T-cell (primary cell): ENCODE data around the gene ATP6V1G2. TPM values are rescaled to one million over a fixed set of nuclear protein-coding genes. Genes with fewer than 3 reads are reported as not detected.
A peak's percentile ranks its signal among the peaks of the same experiment; 100 is the strongest.
"Not testable (repeated sequence)": the region's sequence is repeated elsewhere in the genome, so short reads cannot be mapped to it uniquely, and the experiment has no call there.

Experiments
- ATAC-seq, 4 experiments: fragments of 200-7000 bp in 3 of 4; fragments of 150-1000 bp in 1 of 4; cut with Tn5 transposase; replicated peaks in 1 of 4; 1 replicate in 3 of 4; 2 replicates in 1 of 4; pipeline ENCODE4 v1.10.0; 2021; ENCODE audit warnings: moderate library complexity in 3 of 4, mild to moderate bottlenecking in 2 of 4, moderate number of reproducible peaks in 1 of 4
- CTCF ChIA-PET, 2 donors: fragments of 300-600 bp; sonication (Branson Sonifier 250); formaldehyde crosslinking; loops; one replicate each; lab custom pipeline; 2022; ENCODE audit warnings: antibody characterized with exemption in 2 of 2; lab: Charles Lee
- POLR2A ChIA-PET, 2 donors: fragments of 300-600 bp; sonication (Branson Sonifier 250); formaldehyde crosslinking; loops; one replicate each; lab custom pipeline; 2022; ENCODE audit warnings: antibody characterized with exemption in 2 of 2; lab: Charles Lee
- DNase-seq, 35 experiments: peaks; one replicate each; pipeline versions ENCODE4 v3.0.0 to v3.0.0-alpha.2; 2013 to 2023
- H3K27ac ChIP-seq: one replicate; pipeline ENCODE4 v1.5.1; 2013; ENCODE audit warnings: low read length
- H3K27me3 ChIP-seq, 2 experiments: replicated peaks in 1 of 2; 1 replicate in 1 of 2; 2 replicates in 1 of 2; pipeline versions ENCODE4 v1.6.1 to v1.7.0; 2013; ENCODE audit warnings: low read length in 1 of 2, mixed read lengths in 1 of 2; ENCODE audit not compliant: control insufficient read depth in 2 of 2, insufficient read depth in 2 of 2; ENCODE audit errors: extremely low read depth in 1 of 2
- H3K36me3 ChIP-seq, 2 donors: 1 replicate in 1 of 2; 2 replicates in 1 of 2; pipeline versions ENCODE4 v1.6.1 to v1.7.0; 2013; ENCODE audit warnings: low read length in 1 of 2; ENCODE audit not compliant: control insufficient read depth in 2 of 2, insufficient read depth in 1 of 2; ENCODE audit errors: extremely low read depth in 1 of 2
- H3K4me1 ChIP-seq, 2 experiments: 1 replicate in 1 of 2; 2 replicates in 1 of 2; pipeline versions ENCODE4 v1.6.1 to v1.7.0; 2013; ENCODE audit warnings: low read length in 2 of 2, mixed read lengths in 1 of 2; ENCODE audit not compliant: insufficient read depth in 2 of 2, control insufficient read depth in 1 of 2; ENCODE audit errors: extremely low read depth in 1 of 2
- H3K4me3 ChIP-seq, 2 donors: 1 replicate in 1 of 2; 2 replicates in 1 of 2; pipeline versions ENCODE4 v1.5.1 to v1.7.0; 2013; ENCODE audit warnings: mild to moderate bottlenecking in 2 of 2, low read length in 1 of 2, moderate library complexity in 1 of 2; ENCODE audit not compliant: control insufficient read depth in 1 of 2; ENCODE audit errors: extremely low read depth in 1 of 2
- H3K9me3 ChIP-seq: 2 replicates; pipeline ENCODE4 v1.7.0; 2013
- H3K27ac Mint-ChIP-seq, 2 donors: one replicate each; pipeline ENCODE4 v1.8.0; 2020 to 2021; ENCODE audit warnings: mild to moderate bottlenecking in 2 of 2, mixed read lengths in 2 of 2
- H3K27me3 Mint-ChIP-seq, 2 donors: one replicate each; pipeline ENCODE4 v1.8.0; 2021 to 2022; ENCODE audit warnings: mixed read lengths in 2 of 2
- H3K36me3 Mint-ChIP-seq: one replicate; pipeline ENCODE4 v1.8.0; 2021; ENCODE audit warnings: mixed read lengths
- H3K4me1 Mint-ChIP-seq, 3 donors: one replicate each; pipeline ENCODE4 v1.8.0; 2020 to 2022; ENCODE audit warnings: mixed read lengths in 3 of 3, mild to moderate bottlenecking in 1 of 3
- H3K4me3 Mint-ChIP-seq, 3 donors: one replicate each; pipeline ENCODE4 v1.8.0; 2020 to 2022; ENCODE audit warnings: mild to moderate bottlenecking in 3 of 3, mixed read lengths in 3 of 3, moderate library complexity in 3 of 3
- H3K9me3 Mint-ChIP-seq, 3 donors: one replicate each; pipeline ENCODE4 v1.8.0; 2020 to 2022; ENCODE audit warnings: mixed read lengths in 3 of 3
- WGBS: methylation state at CpG from one replicate; pipeline ENCODE4 v1.1.5; 2013; ENCODE audit warnings: missing lambda C conversion rate; ENCODE audit not compliant: insufficient coverage; 5-methylcytosine and 5-hydroxymethylcytosine counted together
- total RNA-seq, 35 experiments: library from RNA in 6 of 35; stranded (reverse) in 6 of 35; fragments of 120-200 nt in 1 of 35; gene quantifications; one replicate each; pipeline versions ENCODE4 v1.2.1 to v1.2.4 and lab custom pipeline; 2013 to 2026

ATP6V1G2 gene
- 1 to 10 TPM; 3.1 to 5.7 (median 4.1) TPM for total RNA-seq
- total RNA-seq (2013): 2.8 TPM
- 0.12 to 3.2 (median 1.1) reads per million in 29 experiments for total RNA-seq (lab: John Stamatoyannopoulos, UW)

- Mint-ChIP-seq H3K36me3 (no peaks in the 10 kb centered on the region), H3K27me3 (no peaks in the 10 kb centered on the region), H3K27ac (peak within 1 kb of the TSS; percentile 88 to 92), H3K4me1 (peaks cover 42 to 44% (median 42%) of the 10 kb centered on the region in 3 donors), H3K4me3 (peak within 1 kb of the TSS; percentile 84 to 88 (median 88)), H3K9me3 (no peaks in the 10 kb centered on the region)
- CTCF ChIA-PET: interaction anchor here (0.7 to 7.0 kb wide), 5 partner anchors 29 to 284 kb away, joined by 3 to 244 read pairs (median 6); partner anchors contain the start of genes NCR3 (in 1 of the 2) and TNF (in 1 of the 2)
- Histone ChIP-seq H3K9me3 (no peaks in the 10 kb centered on the region), H3K27ac (peak within 1 kb of the TSS; percentile 82), H3K27me3 (no peaks in the 10 kb centered on the region), H3K4me1 (peaks cover 13 to 40% of the 10 kb centered on the region in 2 experiments), H3K4me3 (peak within 1 kb of the TSS; percentile 46 to 49), H3K36me3 (peaks cover 0 to 8% of the 10 kb centered on the region in 2 donors)
- POLR2A ChIA-PET: interaction anchor here in 1 of 2 donors (0.7 kb wide), 1 partner anchor 27 kb away, joined by 7 read pairs; no protein-coding TSS in a partner anchor
- DNase-seq: peak; percentile 61 to 87 (median 74)
- WGBS: 17% methylated on average over 7 of the region's 11 CpGs
- ATAC-seq: peak; percentile 47 to 52 (median 50)
These were observed at the start of gene ATP6V1G2 for GRCh38 chr6:31546339-31546957. Gene ATP6V1G2, minus strand, starts transcription at chr6:31546608. Its CDS starts 49 bp downstream, at chr6:31546559.

DNA sequence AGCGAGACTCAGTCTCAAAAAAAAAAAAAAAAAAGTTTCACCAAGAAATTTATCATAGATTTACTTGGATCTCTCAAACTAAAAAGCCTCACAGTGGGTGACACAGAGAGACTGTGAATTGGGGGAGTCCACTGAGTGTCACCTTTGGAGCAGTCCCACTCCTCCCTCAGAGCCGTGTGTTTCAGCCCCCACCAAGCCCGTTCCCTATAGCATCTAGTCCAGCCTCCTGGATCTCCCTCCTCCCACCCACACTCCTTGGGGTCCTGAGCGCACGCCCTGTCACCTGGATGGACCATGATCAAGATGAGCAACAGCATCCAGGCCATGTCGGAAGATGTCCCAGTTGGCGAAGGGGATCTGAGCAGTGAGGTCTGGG is 46.0 kb upstream of the ATP6V1G2 start:
- CTCF ChIA-PET: interaction anchor here (0.6 to 8.7 kb wide), 9 partner anchors 9 to 238 kb away, joined by 3 to 244 read pairs (median 4); partner anchors contain the start of genes ATP6V1G2 (in 1 of the 2), LST1 (in 1 of the 2), LTB (in 1 of the 2) and NFKBIL1 (in 1 of the 2)
- no peaks in the 10 kb centered on the region for H3K9me3 ChIP-seq
- H3K27ac Mint-ChIP-seq: peak overlapping the region; percentile 91 to 93
- no peaks in the 10 kb centered on the region for H3K27me3 Mint-ChIP-seq
- POLR2A ChIA-PET: interaction anchor here in 1 of 2 donors (1.3 kb wide), 1 partner anchor 18 kb away, joined by 6 read pairs; the partner anchor contains the start of gene TNF
- H3K36me3 Mint-ChIP-seq: no peaks in the 10 kb centered on the region
- no peak for DNase-seq
- peak; percentile 2 to 23 (median 6) for ATAC-seq
- H3K9me3 Mint-ChIP-seq: no peaks in the 10 kb centered on the region
- H3K4me1 Mint-ChIP-seq: peaks cover 59 to 78% (median 70%) of the 10 kb centered on the region in 3 donors
- peak overlapping the region; percentile 51 to 66 (median 58) for H3K4me3 Mint-ChIP-seq
- no peaks in the 10 kb centered on the region for H3K27me3 ChIP-seq
- no peaks in the 10 kb centered on the region for H3K36me3 ChIP-seq
- WGBS: no CpG with 5 or more reads among the region's 7 CpGs
- H3K4me1 ChIP-seq: peaks cover 34 to 78% of the 10 kb centered on the region in 2 experiments
- H3K4me3 ChIP-seq: peak overlapping the region in 1 of 2 donors; percentile 42
- peak overlapping the region; percentile 60 for H3K27ac ChIP-seq

DNA sequence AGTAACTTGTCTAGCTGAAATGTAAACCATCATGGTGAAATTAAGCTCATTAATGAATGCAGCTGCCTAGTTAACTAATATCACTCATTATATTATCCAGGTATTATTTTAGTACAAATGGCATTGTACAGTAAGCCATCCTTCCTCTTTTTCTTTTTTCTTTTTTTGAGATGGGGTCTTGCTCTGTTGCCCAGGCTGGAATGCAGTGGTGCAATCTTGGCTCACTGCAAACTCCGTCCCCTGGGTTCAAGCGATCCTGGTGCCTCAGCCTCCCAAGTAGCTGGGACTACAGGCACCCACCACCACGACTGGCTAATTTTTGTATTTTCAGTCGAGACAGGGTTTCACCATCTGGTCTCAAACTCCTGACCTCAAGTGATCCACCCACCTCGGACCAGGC is 44.3 kb upstream of the ATP6V1G2 start:
- H3K36me3 ChIP-seq, H3K27ac ChIP-seq, H3K9me3 Mint-ChIP-seq, H3K27me3 Mint-ChIP-seq, H3K4me3 Mint-ChIP-seq, H3K27me3 ChIP-seq, H3K4me3 ChIP-seq, DNase-seq, POLR2A ChIA-PET, H3K36me3 Mint-ChIP-seq, H3K9me3 ChIP-seq, ATAC-seq: not testable (repeated sequence)
- peaks cover 42 to 78% of the 10 kb centered on the region in 2 experiments for H3K4me1 ChIP-seq
- Mint-ChIP-seq H3K4me1 (peaks cover 62 to 80% (median 73%) of the 10 kb centered on the region in 3 donors), H3K27ac (peak overlapping the region; percentile 91 to 93)
- WGBS: 75% methylated on average over 5 of the region's 5 CpGs
- CTCF ChIA-PET: interaction anchor here in 1 of 2 donors (0.7 kb wide), 1 partner anchor 409 kb away, joined by 3 read pairs; no protein-coding TSS in a partner anchor

DNA sequence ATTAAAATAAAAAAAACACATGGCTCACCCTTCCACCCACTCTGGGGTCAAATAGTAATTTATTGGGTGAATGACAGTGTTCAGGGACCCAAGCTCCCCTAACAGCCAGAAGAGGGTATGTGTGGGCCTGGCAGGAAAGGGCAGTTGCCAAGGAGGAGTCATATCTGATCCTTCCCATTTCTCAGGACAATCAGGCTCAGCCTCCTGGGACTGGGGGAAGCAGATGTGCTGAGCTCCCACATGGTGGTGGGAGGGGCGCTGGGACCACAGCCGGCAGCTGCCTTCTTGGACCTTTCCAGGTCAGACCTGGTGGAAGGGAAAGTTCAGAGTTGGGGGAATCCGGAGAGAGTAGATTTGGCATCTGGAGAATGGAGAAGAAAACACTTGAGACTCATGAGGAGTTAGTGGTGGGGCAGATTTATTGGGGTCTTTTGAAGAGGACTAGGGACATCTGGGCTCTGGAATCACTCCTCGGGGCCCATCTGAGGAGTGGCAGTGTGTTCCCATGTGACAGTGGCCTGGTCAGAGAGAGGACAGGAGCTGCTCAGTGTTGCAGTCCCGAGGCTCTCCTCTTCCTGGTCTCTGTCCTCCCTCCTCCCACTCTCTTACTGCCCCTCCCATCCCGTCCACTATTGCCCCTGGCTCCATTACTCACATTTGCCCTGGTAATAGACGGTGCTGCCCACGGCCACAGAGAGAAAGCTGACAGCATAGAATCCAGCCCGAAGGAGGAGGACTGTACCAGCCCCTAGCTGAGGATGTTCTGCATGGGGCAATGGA is 42.7 kb upstream of the ATP6V1G2 start:
- Histone ChIP-seq H3K27me3 (no peaks in the 10 kb centered on the region), H3K4me3 (peak overlapping the region in 1 of 2 donors; percentile 1), H3K9me3 (no peaks in the 10 kb centered on the region), H3K27ac (peak overlapping the region; percentile 86), H3K4me1 (peaks cover 54 to 80% of the 10 kb centered on the region in 2 experiments), H3K36me3 (no peaks in the 10 kb centered on the region)
- H3K9me3 Mint-ChIP-seq: no peaks in the 10 kb centered on the region
- no peak for ATAC-seq
- H3K4me1 Mint-ChIP-seq: peaks cover 70 to 89% (median 80%) of the 10 kb centered on the region in 3 donors
- no peaks in the 10 kb centered on the region for H3K27me3 Mint-ChIP-seq
- no peaks in the 10 kb centered on the region for H3K36me3 Mint-ChIP-seq
- ChIA-PET POLR2A (interaction anchor here in 1 of 2 donors (0.8 kb wide), 1 partner anchor 14 kb away, joined by 3 read pairs; the partner anchor contains the start of gene TNF), CTCF (interaction anchor here in 1 of 2 donors (3.0 kb wide), 1 partner anchor 9 kb away, joined by 13 read pairs; no protein-coding TSS in a partner anchor)
- H3K27ac Mint-ChIP-seq: peak overlapping the region; percentile 90 to 92
- H3K4me3 Mint-ChIP-seq: no peak overlapping the region
- DNase-seq: no peak
- WGBS: 88% methylated on average over 3 of the region's 9 CpGs

- H3K4me1 Mint-ChIP-seq: peaks cover 67 to 89% (median 83%) of the 10 kb centered on the region in 3 donors
- CTCF ChIA-PET: interaction anchor here (1.1 to 3.0 kb wide), 6 partner anchors 10 to 37 kb away, joined by 3 to 13 read pairs (median 5); partner anchors contain the start of gene TNF (in 1 of the 2)
- DNase-seq (no peak), ATAC-seq (no peak)
- peak overlapping the region; percentile 94 to 98 for H3K27ac Mint-ChIP-seq
- Histone ChIP-seq H3K4me1 (peaks cover 55 to 80% of the 10 kb centered on the region in 2 experiments), H3K9me3 (no peaks in the 10 kb centered on the region), H3K27me3 (no peaks in the 10 kb centered on the region), H3K4me3 (no peak overlapping the region), H3K36me3 (no peaks in the 10 kb centered on the region), H3K27ac (peak overlapping the region; percentile 86)
- no peaks in the 10 kb centered on the region for H3K27me3 Mint-ChIP-seq
- H3K4me3 Mint-ChIP-seq: peak overlapping the region; percentile 47 to 97 (median 60)
- H3K9me3 Mint-ChIP-seq: no peaks in the 10 kb centered on the region
- POLR2A ChIA-PET: interaction anchor here (0.6 to 1.3 kb wide), 4 partner anchors 12 to 237 kb away, joined by 3 to 4 read pairs (median 3); partner anchors contain the start of gene TNF (in 1 of the 2)
- WGBS: 28% methylated on average over 10 of the region's 12 CpGs
- H3K36me3 Mint-ChIP-seq: no peaks in the 10 kb centered on the region
These were observed 41.7 kb upstream of the ATP6V1G2 start for GRCh38 chr6:31587791-31588777.
